GM18951 (cell line): ENCODE results near the gene WIPF3.

Source experiments
- POLR2A ChIP-seq: IDR thresholded peaks from 4 replicates; pipeline ENCODE4 v1.6.1; 2011; ENCODE audit warnings: mild to moderate bottlenecking; ENCODE audit not compliant: insufficient read length, insufficient read depth; ENCODE audit errors: extremely low read depth
- in situ Hi-C: fragments of 300-500 bp; cut with MboI; formaldehyde crosslinking; loops from one replicate; pipeline ENCODE4 v1.12.0; 2022; ENCODE audit warnings: low sequenced_read_pairs, mixed read lengths, inconsistent platforms; ENCODE audit not compliant: unreplicated experiment

The WIPF3 gene

GRCh38 chr7:29860186-29860585, 53.9 kb downstream of the WIPF3 start:
- in situ Hi-C loops = no loop called here
- TF ChIP-seq POLR2A = no peak

DNA sequence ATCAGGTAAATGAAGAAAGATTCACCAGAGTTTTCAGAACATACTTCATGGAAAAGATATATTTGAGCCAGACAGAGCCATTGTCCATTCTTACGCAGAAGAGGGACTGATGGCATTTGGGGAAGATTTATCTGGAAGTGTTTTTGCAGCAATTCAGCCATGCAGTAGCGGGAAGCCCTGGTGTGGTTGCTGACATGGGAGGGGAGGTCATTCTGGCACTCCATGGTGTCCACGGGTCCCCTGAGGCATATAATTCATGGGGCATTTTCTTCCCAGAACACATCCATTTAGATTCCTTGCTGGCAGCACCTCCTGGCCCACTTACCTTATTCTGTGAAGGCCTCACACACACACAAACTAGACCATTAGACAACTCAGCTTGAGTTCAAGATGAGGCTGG, 55.6 kb downstream of the WIPF3 start:
- in situ Hi-C loops = no loop called here
- TF ChIP-seq POLR2A = no peak

GRCh38 chr7:29864656-29865055, 58.3 kb downstream of the WIPF3 start:
- TF ChIP-seq POLR2A = no peak
- in situ Hi-C loops = no loop called here

DNA sequence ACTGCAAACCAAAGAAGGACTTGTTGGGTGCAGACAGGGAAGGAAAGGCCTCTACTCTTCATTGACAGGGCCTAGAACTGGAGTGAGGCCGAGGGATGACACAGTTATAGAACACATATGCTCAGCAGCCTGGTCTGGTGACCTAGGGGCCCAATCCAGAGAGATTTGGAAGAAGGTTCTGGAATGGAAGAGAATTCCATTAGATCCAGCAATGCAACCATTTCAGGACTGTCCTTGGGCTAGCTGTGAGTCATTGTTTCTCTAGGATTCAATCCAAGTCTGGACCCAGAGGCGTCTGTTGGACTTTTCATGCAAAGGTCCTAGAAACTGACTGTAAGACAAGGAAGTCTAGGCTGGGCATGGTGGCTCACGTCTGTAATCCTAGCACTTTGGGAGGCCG, 59.2 kb downstream of the WIPF3 start:
- in situ Hi-C loops = no loop called here
- no peak for TF ChIP-seq POLR2A

- no peak for TF ChIP-seq POLR2A
- in situ Hi-C loops = no loop called here
These were observed 60.2 kb downstream of the WIPF3 start for GRCh38 chr7:29866490-29866930.

- no peak for TF ChIP-seq POLR2A
- in situ Hi-C loops = no loop called here
These were observed 65.6 kb downstream of the WIPF3 start for GRCh38 chr7:29871787-29872398.

DNA sequence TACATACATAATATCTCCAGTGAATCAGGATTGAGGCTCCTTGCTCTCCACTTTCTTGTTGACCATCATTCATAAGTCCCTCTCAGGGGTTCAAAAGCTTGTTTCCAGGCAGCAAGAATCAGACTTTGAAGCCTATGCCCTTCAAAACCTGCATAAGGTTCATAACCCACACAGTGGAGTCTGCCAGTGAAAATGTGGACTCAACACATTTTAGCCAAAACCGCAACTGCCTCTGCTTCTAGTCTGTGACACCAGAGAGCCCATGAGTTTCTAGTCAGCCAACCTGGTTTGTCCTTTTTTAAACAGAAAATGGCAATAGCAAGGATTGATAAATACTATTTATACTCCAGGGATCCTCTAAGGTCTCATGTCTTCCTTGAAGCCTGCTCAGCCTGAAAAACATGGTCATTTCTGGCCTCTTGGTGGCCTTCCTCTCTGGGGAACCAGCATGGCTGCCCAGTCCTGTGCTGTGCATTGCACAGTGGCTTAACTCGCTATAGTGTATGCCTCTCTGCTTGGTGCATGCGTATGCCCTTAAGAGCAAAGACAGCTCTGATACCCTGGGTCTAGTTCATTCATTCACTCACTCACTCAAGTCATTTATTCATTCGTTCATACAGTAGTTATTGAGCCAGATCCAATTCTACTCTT, 67.5 kb downstream of the WIPF3 start:
- in situ Hi-C loops = no loop called here
- TF ChIP-seq POLR2A = no peak

DNA sequence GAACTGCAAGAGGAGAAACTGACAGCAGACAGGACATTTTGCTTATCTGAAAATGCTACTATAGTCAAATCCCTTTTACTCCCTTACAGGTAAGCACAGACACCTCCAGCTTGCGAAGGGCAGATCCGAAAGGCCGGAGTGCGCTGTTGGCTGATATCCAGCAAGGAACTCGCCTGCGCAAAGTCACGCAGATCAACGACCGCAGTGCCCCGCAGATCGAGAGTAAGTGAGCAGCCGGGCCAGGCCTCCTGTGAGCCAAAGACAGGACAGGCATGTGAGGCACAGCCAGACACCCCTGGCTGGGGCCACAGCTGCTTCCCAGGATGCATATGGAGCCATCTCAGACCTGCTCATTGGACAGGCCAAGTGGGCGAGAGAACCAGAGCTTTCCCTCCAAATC, 69.4 kb downstream of the WIPF3 start:
- in situ Hi-C loops = no loop called here
- no peak for TF ChIP-seq POLR2A

GRCh38 chr7:29877196-29877595, 70.9 kb downstream of the WIPF3 start:
- in situ Hi-C loops = no loop called here
- no peak for TF ChIP-seq POLR2A

DNA sequence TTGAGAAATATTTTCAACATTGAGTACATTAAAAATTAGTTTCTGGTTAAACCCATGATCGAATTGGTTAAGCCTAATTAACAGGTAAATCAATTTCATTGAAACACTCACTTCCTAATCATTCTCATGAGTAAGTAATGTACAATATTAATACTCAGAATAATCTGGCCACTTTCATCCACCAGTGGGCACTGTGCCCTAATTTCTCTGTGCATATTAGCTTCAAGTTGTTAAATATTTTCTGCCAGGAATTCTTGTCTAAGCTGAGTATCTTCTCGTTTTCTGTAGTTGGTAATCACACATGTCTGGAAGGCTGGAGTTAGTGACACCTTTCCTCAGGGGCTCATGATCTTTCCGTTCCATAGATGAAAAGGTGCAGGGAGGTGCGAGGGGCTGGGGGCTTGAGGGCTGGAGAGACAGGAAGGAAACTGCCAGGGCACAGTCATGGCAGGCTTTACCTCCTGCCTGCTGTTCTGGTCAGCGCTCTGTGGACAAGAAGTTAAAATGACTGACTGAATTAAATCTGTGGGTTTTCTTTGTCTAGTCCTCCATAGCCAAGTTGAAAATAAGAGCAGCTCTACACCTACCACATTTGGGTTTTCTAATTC, 71.9 kb downstream of the WIPF3 start:
- in situ Hi-C loops = no loop called here

GRCh38 chr7:29879609-29880008, 73.3 kb downstream of the WIPF3 start:
- in situ Hi-C loops = no loop called here
- no peak for TF ChIP-seq POLR2A

More for the DNA sequence above, 71.9 kb downstream of the WIPF3 start:
- TF ChIP-seq POLR2A = no peak

GRCh38 chr7:29881724-29882123, 75.4 kb downstream of the WIPF3 start:
- in situ Hi-C loops = no loop called here
- TF ChIP-seq POLR2A = no peak

- no peak for TF ChIP-seq POLR2A
- in situ Hi-C loops = no loop called here
These were observed 76.2 kb downstream of the WIPF3 start for GRCh38 chr7:29882481-29882880.

GRCh38 chr7:29883462-29884398, 77.4 kb downstream of the WIPF3 start:
- in situ Hi-C loops = no loop called here
- TF ChIP-seq POLR2A = no peak
